B cell (primary cell): ENCODE results near the gene RMND1.

Source experiments
- CTCF ChIP-seq: fragments of 200-600 bp; IDR thresholded peaks from one replicate; pipeline ENCODE4 v1.8.0; 2022; ENCODE audit warnings: antibody characterized with exemption, mild to moderate bottlenecking
- EZH2 ChIP-seq: IDR thresholded peaks from 2 replicates; pipeline ENCODE4 v1.6.1; 2012; ENCODE audit warnings: borderline replicate concordance, low read depth, mild to moderate bottlenecking, moderate library complexity, low read length; ENCODE audit not compliant: insufficient read depth, poor library complexity, severe bottlenecking

GRCh38 chr6:151451417-151451949 lies 443 bp downstream of the RMND1 start:
- TF ChIP-seq CTCF (no peak), EZH2 (no peak)
